Stimulated activated CD4-positive, alpha-beta T cell treated with anti-CD3 and anti-CD28 coated beads, Interleukin-4, amount 100 ng/mL, for 24 hours (primary cell): ENCODE results near the gene ZMPSTE24.
"Not testable (repeated sequence)": the region's sequence is repeated elsewhere in the genome, so short reads cannot be mapped to it uniquely, and the experiment has no call there.

Source experiments
- DNase-seq: peaks from one replicate; pipeline ENCODE4 v3.0.0-alpha.2; 2020

ZMPSTE24 gene

GRCh38 chr1:40257688-40258444 lies at the start of gene ZMPSTE24:
Gene ZMPSTE24 (plus strand): TSS chr1:40258236. CDS start chr1:40258272, 36 bp downstream.
- DNase-seq: peak; percentile 97

GRCh38 chr1:40210511-40211204 lies 47.4 kb upstream of the ZMPSTE24 start:
- DNase-seq: no peak

DNA sequence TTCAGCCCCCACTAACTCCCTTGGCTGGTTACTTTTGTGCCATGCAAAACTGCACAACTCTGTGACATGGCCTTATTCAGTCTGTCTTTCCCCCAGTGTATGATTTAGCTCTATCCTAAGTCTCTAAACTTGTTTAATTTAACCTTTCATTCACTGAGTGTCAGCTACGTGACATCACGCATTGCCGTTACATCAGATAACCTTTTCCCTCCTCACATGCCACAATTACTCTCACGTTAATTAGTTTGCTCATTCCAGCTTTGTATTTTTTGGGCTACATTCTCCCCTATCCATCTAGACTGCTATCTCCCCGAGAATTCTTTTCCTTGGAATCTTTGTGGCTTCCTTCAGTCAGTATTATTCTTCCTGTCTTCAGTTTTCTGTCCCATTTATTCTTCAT lies 39.7 kb upstream of the ZMPSTE24 start:
- no peak for DNase-seq

GRCh38 chr1:40221471-40221905 lies 36.5 kb upstream of the ZMPSTE24 start:
- not testable (repeated sequence) for DNase-seq

- DNase-seq: no peak
Measured at GRCh38 chr1:40221977-40222772, 35.9 kb upstream of the ZMPSTE24 start.

DNA sequence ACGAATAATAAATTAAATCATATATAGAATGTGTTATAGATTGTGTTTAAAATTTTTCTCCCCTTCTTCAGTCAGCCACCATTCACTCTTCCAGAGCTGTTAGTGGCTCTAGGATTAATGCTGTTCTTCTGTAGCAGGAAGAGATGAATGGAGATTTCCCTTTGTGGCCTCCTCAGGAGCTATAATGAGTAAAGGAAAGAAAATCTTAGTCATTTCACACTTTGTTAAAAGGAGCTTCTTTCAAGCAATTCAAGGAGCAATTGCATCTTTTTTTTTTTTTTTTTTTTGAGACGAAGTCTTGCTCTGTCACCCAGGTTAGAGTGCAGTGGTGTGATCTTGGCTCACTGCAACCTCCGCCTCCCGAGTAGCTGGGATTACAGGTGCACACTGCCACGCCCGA lies 34.0 kb upstream of the ZMPSTE24 start:
- no peak for DNase-seq

DNA sequence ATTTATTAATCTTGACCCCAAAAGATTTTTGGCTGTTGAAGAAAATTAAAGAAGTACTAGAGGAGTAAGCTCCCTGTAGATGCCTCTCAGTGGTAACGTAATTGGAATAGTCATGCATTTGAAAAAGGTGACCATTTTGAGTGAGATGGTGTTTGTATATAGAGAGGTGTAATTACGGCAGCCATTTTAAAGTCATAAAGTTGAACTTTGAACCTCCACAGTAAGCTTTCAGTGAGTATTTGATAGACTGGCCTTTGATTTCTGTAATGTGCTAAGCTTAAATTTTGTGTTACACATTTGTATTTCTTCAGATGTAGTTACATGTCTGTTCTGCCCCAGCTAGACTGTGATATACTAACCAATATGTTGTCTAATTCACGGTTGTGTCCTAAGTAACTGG lies 31.8 kb upstream of the ZMPSTE24 start:
- no peak for DNase-seq

DNA sequence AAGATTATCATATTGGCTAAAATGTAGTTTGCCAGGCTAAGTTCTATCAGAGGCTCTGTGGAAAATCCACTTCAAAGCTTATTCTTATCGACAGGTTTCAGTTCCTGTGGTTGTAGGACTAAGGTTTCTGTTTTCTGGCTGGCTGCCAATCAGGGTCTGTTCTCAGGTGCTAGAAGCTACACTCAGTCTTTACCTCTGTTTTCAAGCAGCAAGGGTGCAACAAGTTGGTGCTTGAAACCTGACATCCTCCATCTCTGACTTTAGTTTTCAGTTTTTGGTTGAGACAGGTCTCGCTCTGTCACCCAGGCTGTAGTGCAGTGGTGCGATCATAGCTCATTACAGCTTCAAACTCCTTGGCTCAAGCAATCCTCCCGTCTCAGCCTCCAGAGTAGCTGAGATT lies 25.6 kb upstream of the ZMPSTE24 start:
- DNase-seq: peak; percentile 55

- DNase-seq: no peak
Measured at GRCh38 chr1:40239626-40240025, 18.4 kb upstream of the ZMPSTE24 start.

DNA sequence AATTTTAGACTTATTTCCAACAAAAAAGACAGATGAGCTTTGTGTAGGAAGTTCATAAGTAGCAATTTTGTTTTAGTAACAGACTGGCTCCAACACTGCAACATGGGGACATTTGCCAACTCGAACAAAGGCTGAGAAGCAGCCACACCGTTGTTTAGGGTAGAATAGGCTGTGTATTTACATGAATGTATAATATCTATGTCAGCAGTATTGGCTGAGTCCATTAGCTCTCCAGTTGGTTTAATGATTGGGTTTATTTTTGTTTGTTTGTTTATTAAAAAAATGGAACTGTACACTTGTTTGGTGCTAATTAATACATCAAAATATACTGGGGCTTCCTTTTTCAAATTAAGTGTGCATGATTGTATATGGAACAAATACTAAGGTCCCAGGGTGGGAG lies 17.6 kb upstream of the ZMPSTE24 start:
- DNase-seq: no peak

GRCh38 chr1:40241362-40241761 lies 16.7 kb upstream of the ZMPSTE24 start:
- DNase-seq: no peak

- DNase-seq: no peak
Measured at GRCh38 chr1:40243351-40243750, 14.7 kb upstream of the ZMPSTE24 start.

GRCh38 chr1:40244138-40244744 lies 13.8 kb upstream of the ZMPSTE24 start:
- no peak for DNase-seq

- DNase-seq: no peak
Measured at GRCh38 chr1:40245686-40246085, 12.3 kb upstream of the ZMPSTE24 start.

GRCh38 chr1:40247655-40248054 lies 10.4 kb upstream of the ZMPSTE24 start, which contains the start of gene TMCO2:
Gene TMCO2 (plus strand): TSS chr1:40247937. CDS start chr1:40247994, 57 bp downstream.
- no peak for DNase-seq

- DNase-seq: no peak
Measured at GRCh38 chr1:40248412-40248811, 9.6 kb upstream of the ZMPSTE24 start.

- DNase-seq: no peak
Measured at GRCh38 chr1:40251456-40251855, 6.6 kb upstream of the ZMPSTE24 start.

- no peak for DNase-seq
Measured at GRCh38 chr1:40252601-40253000, 5.4 kb upstream of the ZMPSTE24 start.

GRCh38 chr1:40255231-40255630 lies 2.8 kb upstream of the ZMPSTE24 start:
- no peak for DNase-seq

DNA sequence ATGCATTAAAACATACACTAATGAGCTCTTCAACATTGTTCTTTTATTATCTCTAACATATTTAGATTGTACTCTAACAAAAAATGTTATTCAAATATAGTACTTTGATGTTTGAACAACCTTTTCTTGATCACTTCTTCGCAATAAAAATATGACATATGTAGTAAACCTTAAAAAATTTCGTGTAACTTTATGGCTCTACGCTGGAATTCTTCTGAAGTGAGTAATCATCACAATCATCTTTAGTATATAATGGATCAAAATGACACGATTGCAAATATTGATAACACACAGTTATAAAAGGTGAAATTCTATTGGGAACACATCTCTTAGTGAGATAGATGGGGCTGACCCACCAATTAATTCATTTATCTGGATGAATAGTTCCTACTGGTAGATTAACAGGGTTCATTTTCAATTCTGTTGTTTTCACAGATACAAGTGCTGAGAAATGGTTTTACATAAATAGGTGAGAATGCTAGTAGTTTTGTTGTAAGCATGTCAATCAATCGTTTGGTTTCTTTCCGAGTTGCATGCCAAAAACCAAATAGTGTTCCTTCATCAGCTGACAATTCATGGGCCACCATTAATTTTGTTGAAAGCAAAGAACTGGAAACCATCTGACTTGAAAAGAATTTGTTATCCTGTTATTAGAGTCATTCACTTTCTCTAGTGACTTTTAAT lies 1.5 kb upstream of the ZMPSTE24 start:
- DNase-seq: no peak

DNA sequence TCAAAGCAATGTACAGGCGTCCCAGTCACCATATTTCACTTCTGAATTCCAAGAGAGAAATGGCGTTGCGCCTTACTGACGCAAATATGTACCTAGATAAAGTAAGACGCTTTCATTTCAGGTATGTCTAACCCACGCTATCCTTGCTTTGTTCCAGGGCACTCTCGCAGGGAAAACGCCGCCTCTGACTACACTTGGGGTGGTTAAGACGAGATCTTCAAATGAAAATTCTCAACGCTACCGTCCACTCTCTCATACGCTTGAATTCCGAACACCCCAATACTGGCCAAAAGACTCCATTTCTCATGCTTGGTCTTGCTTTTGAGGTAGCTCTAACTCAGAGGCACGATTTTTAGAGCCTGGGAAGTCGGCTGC lies 736 bp upstream of the ZMPSTE24 start:
- peak; percentile 56 for DNase-seq

GRCh38 chr1:40258445-40258769 lies 371 bp downstream of the ZMPSTE24 start:
- DNase-seq: no peak

DNA sequence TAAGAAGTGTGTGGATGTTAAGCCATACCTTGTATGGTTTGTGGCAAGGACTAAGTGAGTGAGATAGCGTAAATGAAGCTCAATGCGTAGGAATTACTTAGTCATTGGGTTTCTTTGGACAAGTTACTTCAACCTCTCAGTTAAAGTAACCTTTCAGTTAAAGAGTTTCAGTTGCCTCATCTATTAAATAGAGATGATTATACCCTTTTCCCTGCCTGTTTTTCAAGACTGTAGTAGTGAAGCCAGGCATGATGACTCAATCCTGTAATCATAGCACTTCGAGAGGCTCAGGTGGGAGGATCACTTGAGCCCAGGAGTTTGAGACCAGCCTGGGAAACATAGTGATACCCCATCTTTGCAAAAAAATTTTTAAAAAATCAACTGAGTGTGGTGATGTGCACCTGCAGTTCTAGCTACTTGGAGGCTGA lies 6.3 kb downstream of the ZMPSTE24 start:
- DNase-seq: peak; percentile 30
